ENCODE results near the gene TSEN15. TPM values are rescaled to one million over a fixed set of nuclear protein-coding genes. Genes with fewer than 3 reads are reported as not detected.
"Not testable (repeated sequence)": the region's sequence is repeated elsewhere in the genome, so short reads cannot be mapped to it uniquely, and the experiment has no call there.

The TSEN15 gene
- polyA plus RNA-seq, 10 donors, result 35.1 to 47.4 (median 38.6) TPM

- no peak for DNase-seq
These were observed 22.5 kb upstream of the TSEN15 start for GRCh38 chr1:184028854-184029623.

GRCh38 chr1:184030433-184031091 lies 21.0 kb upstream of the TSEN15 start:
- no peak for DNase-seq

GRCh38 chr1:184031092-184031408 lies 20.5 kb upstream of the TSEN15 start:
- no peak for DNase-seq

GRCh38 chr1:184031409-184032107 lies 20.0 kb upstream of the TSEN15 start:
- no peak for DNase-seq

GRCh38 chr1:184032306-184032929 lies 19.1 kb upstream of the TSEN15 start:
- DNase-seq, result no peak

- DNase-seq, result no peak
These were observed 18.6 kb upstream of the TSEN15 start for GRCh38 chr1:184032930-184033418.

- DNase-seq, result no peak
These were observed 17.8 kb upstream of the TSEN15 start for GRCh38 chr1:184033711-184034167.

GRCh38 chr1:184034761-184035379 lies 16.7 kb upstream of the TSEN15 start:
- DNase-seq, result no peak

- DNase-seq, result peak in 1 of 3 donors; percentile 54
These were observed 15.6 kb upstream of the TSEN15 start for GRCh38 chr1:184035719-184036516.

GRCh38 chr1:184036517-184036949 lies 15.0 kb upstream of the TSEN15 start:
- DNase-seq, result peak in 2 of 3 donors; percentile 38 to 76

- DNase-seq, result no peak
These were observed 13.5 kb upstream of the TSEN15 start for GRCh38 chr1:184037849-184038591.

GRCh38 chr1:184039126-184039525 lies 12.4 kb upstream of the TSEN15 start:
- DNase-seq, result no peak

- DNase-seq, result no peak
These were observed 9.8 kb upstream of the TSEN15 start for GRCh38 chr1:184041731-184042130.

- not testable (repeated sequence) for DNase-seq
These were observed 8.2 kb upstream of the TSEN15 start for GRCh38 chr1:184043315-184043714.

- no peak for DNase-seq
These were observed 6.7 kb upstream of the TSEN15 start for GRCh38 chr1:184044603-184045376.

- DNase-seq, result not testable (repeated sequence)
These were observed 4.0 kb upstream of the TSEN15 start for GRCh38 chr1:184047541-184047940.

GRCh38 chr1:184048561-184049240 lies 2.8 kb upstream of the TSEN15 start:
- no peak for DNase-seq

- DNase-seq, result no peak
These were observed 2.2 kb upstream of the TSEN15 start for GRCh38 chr1:184049291-184049690.

Measured in muscle of back (tissue), 11 donors.